Measurements from ENCODE around the gene VAV3.

VAV3 gene

GRCh38 chr1:107536266-107536665, 428.7 kb downstream of the VAV3 start:
- no peaks in the 10 kb centered on the region for H4K20me1 ChIP-seq
- no peak overlapping the region for H3K4me3 ChIP-seq
- no peak for TF ChIP-seq Cebpa-rat (IDR thresholded peaks at IDR 0.05)
- peaks cover 70% of the 10 kb centered on the region for H3K4me1 ChIP-seq
- H3K4me2 ChIP-seq = peak overlapping the region; percentile 49
- no peaks in the 10 kb centered on the region for H3K27me3 ChIP-seq
- H3K36me3 ChIP-seq = no peaks in the 10 kb centered on the region; the same call in 1 of the 2 replicates
- H3K9me3 ChIP-seq = peaks cover 36% of the 10 kb centered on the region
- H3K9ac ChIP-seq = no peak overlapping the region
- H3K27ac ChIP-seq = peak overlapping the region; percentile 55

GRCh38 chr1:107535091-107535490, 429.9 kb downstream of the VAV3 start:
- H3K9ac ChIP-seq = no peak overlapping the region
- H3K27ac ChIP-seq = peak overlapping the region; percentile 55
- no peaks in the 10 kb centered on the region; the same call in 1 of the 2 replicates for H3K36me3 ChIP-seq
- no peaks in the 10 kb centered on the region for H4K20me1 ChIP-seq
- TF ChIP-seq Cebpa-rat (IDR thresholded peaks at IDR 0.05) = no peak
- peaks cover 27% of the 10 kb centered on the region for H3K9me3 ChIP-seq
- H3K4me1 ChIP-seq = peaks cover 73% of the 10 kb centered on the region
- no peak overlapping the region for H3K4me3 ChIP-seq
- no peaks in the 10 kb centered on the region for H3K27me3 ChIP-seq
- H3K4me2 ChIP-seq = peak overlapping the region; percentile 49

DNA sequence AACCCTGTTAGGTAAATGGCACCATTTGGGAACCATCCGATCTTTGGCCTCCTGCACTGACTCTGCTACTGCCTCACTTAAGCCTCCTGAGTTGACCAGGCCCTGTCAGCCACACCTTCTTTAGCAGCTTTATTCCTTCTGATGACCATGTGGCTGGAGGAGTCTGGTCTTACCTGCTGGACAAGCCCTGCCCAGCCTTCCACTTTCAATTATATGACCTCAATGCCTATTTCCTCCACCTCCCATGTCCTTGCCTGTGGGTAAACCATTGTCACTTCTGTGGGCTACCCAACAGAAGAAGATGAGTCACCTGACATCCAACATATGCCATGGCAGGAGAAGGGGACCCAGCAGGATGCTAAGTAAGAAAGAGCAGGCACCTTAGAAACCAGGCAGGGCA, 430.3 kb downstream of the VAV3 start:
- Histone ChIP-seq H3K4me3 (no peak overlapping the region), H3K9me3 (peaks cover 27% of the 10 kb centered on the region), H3K4me1 (peaks cover 77% of the 10 kb centered on the region), H4K20me1 (no peaks in the 10 kb centered on the region), H3K27me3 (no peaks in the 10 kb centered on the region), H3K4me2 (peak overlapping the region; percentile 49), H3K9ac (no peak overlapping the region), H3K27ac (peak overlapping the region; percentile 55), H3K36me3 (no peaks in the 10 kb centered on the region; the same call in 1 of the 2 replicates)
- TF ChIP-seq Cebpa-rat (IDR thresholded peaks at IDR 0.05) = no peak

- Histone ChIP-seq H3K9ac (no peak overlapping the region), H3K4me3 (no peak overlapping the region), H3K9me3 (peaks cover 15% of the 10 kb centered on the region), H3K4me2 (0 out of 2 replicates have a peak overlapping the region, but pooled peaks have one; percentile 15), H4K20me1 (no peaks in the 10 kb centered on the region), H3K36me3 (no peaks in the 10 kb centered on the region), H3K27me3 (no peaks in the 10 kb centered on the region), H3K27ac (no peak overlapping the region), H3K4me1 (peaks cover 89% of the 10 kb centered on the region)
- TF ChIP-seq Cebpa-rat (IDR thresholded peaks at IDR 0.05) = no peak
These were observed 431.5 kb downstream of the VAV3 start for GRCh38 chr1:107533436-107533835.

GRCh38 chr1:107532318-107532717, 432.7 kb downstream of the VAV3 start:
- Histone ChIP-seq H4K20me1 (no peaks in the 10 kb centered on the region), H3K9ac (no peak overlapping the region), H3K27me3 (no peaks in the 10 kb centered on the region), H3K4me2 (no peak overlapping the region), H3K9me3 (peaks cover 8% of the 10 kb centered on the region), H3K4me1 (peaks cover 91% of the 10 kb centered on the region), H3K36me3 (no peaks in the 10 kb centered on the region), H3K4me3 (no peak overlapping the region), H3K27ac (peak overlapping the region; percentile 31; the same call in 1 of the 2 replicates)
- no peak for TF ChIP-seq Cebpa-rat (IDR thresholded peaks at IDR 0.05)

- Histone ChIP-seq H3K4me3 (no peak overlapping the region), H3K36me3 (no peaks in the 10 kb centered on the region), H3K27me3 (no peaks in the 10 kb centered on the region), H3K9ac (no peak overlapping the region), H3K9me3 (peaks cover 8% of the 10 kb centered on the region), H3K4me1 (peaks cover 91% of the 10 kb centered on the region), H4K20me1 (no peaks in the 10 kb centered on the region), H3K27ac (peak overlapping the region; percentile 27; the same call in 1 of the 2 replicates), H3K4me2 (peak overlapping the region; percentile 8; the same call in 1 of the 2 replicates)
- no peak for TF ChIP-seq Cebpa-rat (IDR thresholded peaks at IDR 0.05)
These were observed 433.7 kb downstream of the VAV3 start for GRCh38 chr1:107531065-107531908.

- no peak overlapping the region; the same call in 1 of the 2 replicates for H3K9ac ChIP-seq
- peaks cover 91% of the 10 kb centered on the region for H3K4me1 ChIP-seq
These were observed 434.4 kb downstream of the VAV3 start for GRCh38 chr1:107530543-107530942.

GRCh38 chr1:107529511-107530149, 435.4 kb downstream of the VAV3 start:
- Histone ChIP-seq H3K36me3 (no peaks in the 10 kb centered on the region), H4K20me1 (no peaks in the 10 kb centered on the region), H3K9ac (no peak overlapping the region; the same call in 1 of the 2 replicates), H3K27ac (peak overlapping the region; percentile 20; the same call in 1 of the 2 replicates), H3K27me3 (no peaks in the 10 kb centered on the region), H3K4me1 (peaks cover 90% of the 10 kb centered on the region), H3K4me2 (peak overlapping the region; percentile 32; the same call in 1 of the 2 replicates), H3K4me3 (no peak overlapping the region), H3K9me3 (peaks cover 7% of the 10 kb centered on the region)
- no peak for TF ChIP-seq Cebpa-rat (IDR thresholded peaks at IDR 0.05)

More at GRCh38 chr1:107530543-107530942, 434.4 kb downstream of the VAV3 start:
- H3K4me2 ChIP-seq = peak overlapping the region; percentile 32; the same call in 1 of the 2 replicates
- no peaks in the 10 kb centered on the region for H3K36me3 ChIP-seq
- H3K4me3 ChIP-seq = no peak overlapping the region
- TF ChIP-seq Cebpa-rat (IDR thresholded peaks at IDR 0.05) = no peak
- H3K27ac ChIP-seq = peak overlapping the region; percentile 20; the same call in 1 of the 2 replicates
- H3K9me3 ChIP-seq = peaks cover 8% of the 10 kb centered on the region
- H3K27me3 ChIP-seq = no peaks in the 10 kb centered on the region
- no peaks in the 10 kb centered on the region for H4K20me1 ChIP-seq

DNA sequence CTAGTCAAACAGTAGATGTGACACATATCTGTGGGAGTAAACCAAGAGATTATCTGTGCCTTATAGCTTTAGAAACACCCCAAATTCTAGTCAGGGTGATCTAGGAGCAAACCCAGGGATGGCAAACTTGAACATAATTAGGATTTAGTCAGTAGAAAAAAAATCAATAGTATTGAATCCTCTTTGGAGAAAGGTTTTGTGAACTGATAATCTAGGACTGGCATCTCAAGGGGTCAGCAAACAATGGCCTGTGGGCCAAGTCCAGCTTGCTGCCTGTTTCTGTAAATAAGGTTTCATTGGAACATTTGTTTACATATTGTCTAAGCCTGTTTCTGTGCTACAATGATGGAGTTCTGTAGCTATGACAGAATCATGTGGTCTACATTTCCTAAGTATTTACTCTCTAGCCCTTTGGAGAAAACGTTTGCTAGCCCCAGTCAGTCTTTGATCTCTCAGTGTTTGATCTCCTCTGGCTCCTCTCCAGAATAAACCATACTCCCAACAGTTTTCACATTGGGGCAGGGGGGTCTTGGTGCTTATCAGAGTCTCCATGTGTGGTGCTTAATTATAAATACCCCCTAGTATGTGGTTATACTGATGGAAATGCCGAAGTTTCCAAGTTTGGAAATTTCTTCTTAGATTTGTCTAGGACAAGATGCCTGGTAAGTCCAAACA, 438.3 kb downstream of the VAV3 start:
- Histone ChIP-seq H4K20me1 (no peaks in the 10 kb centered on the region), H3K27me3 (no peaks in the 10 kb centered on the region), H3K9me3 (peaks cover 3% of the 10 kb centered on the region; the same call in 1 of the 2 replicates), H3K4me3 (no peak overlapping the region), H3K4me2 (peak overlapping the region; percentile 58), H3K4me1 (peaks cover 72% of the 10 kb centered on the region), H3K27ac (0 out of 2 replicates have a peak overlapping the region, but pooled peaks have one; percentile 12), H3K36me3 (no peaks in the 10 kb centered on the region), H3K9ac (no peak overlapping the region)
- TF ChIP-seq Cebpa-rat (IDR thresholded peaks at IDR 0.05) = no peak
